NK-92 (cell line): ENCODE data around the gene COX4I2.

ENCODE experiments used
- DNase-seq: peaks from one replicate; lab custom pipeline; 2025; ENCODE audit not compliant: unreplicated experiment; lab: John Stamatoyannopoulos, UW

COX4I2 gene

GRCh38 chr20:31675828-31676608 is 38.3 kb downstream of the COX4I2 start:
- DNase-seq: no peak

DNA sequence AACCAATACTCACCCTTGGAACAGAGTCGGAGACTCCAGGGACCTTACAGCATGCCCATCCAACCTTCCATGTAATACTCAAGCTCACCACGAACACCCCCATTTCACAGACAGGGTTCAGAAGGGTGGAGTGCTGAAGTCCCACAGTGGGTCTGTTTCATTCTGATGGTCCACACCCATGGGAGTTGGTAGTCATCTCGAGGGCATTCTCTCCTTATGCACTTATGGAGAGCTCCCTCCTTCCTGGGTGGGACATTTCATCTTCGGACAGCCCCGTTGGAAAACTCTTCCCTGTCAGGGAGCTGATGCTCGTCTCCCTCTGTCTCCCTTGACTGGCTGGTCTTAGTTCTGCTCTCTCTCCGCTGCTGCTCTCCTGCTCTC is 38.9 kb downstream of the COX4I2 start:
- no peak for DNase-seq

DNA sequence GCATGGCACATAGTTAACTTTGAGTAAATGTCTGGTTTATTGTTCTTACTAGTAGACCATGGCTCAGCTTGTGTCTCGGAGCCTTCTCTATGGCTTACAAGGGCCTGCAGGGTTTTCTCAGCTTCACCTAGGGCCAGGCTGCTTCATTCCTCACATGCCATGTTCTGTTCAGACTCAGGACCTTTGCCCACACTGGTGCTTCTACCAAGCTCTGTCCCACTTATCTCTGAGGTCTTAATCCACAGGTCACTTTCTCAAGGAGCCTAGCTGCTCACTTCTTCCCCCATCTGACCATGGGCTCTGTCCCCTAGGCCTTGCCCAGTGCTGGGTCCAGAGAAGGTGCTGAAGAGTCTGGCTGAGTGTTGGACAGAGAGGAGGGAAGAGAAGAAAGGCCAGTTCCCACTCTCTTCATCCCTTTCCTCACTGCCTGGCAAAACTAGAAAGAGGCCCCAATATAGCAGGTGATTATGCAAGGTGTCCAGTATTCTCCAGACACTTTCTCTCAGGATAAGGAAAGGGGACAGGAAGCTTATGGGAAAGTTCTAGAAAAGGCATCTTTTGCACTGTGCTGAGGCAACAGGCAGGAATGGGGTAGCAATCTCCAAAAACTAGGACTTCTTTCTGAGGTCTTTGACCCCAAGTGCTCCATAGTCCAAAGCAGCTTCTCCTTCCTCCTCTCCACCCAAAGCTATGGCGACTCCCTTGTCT is 40.0 kb downstream of the COX4I2 start:
- DNase-seq: no peak

GRCh38 chr20:31678389-31679356 is 41.0 kb downstream of the COX4I2 start:
- no peak for DNase-seq

GRCh38 chr20:31679357-31680285 is 41.9 kb downstream of the COX4I2 start:
- DNase-seq: no peak

GRCh38 chr20:31680286-31681127 is 42.8 kb downstream of the COX4I2 start:
- no peak for DNase-seq

DNA sequence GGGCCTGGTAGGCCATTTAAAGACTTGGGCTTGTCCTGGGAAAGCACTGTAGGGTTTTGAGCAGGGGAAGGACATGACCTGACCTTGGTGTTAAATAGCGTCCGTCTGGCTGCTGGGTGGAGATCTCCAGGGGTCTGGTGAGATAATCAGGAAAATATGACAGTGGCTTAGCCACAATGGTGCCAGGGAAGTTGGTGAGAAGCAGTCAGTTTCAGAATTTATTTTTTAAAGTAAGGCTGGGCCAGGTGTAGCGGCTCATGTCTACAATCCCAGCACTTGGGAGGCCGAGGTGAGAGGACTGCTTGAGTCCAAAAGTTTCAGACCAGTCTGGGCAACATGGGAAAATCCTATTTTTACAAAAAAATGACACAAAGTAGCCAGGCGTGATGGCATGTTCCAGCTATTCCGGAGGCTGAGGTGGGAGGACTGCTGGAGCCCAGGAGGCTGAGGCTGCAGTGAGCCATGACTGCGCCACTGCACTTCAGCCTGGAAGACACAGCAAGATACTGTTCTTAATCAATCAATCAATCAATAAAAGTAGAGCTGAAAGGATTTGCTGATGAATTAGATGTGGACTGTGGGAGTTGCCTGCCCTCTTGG is 43.5 kb downstream of the COX4I2 start:
- no peak for DNase-seq

- no peak for DNase-seq
Measured at GRCh38 chr20:31681769-31682168, 44.1 kb downstream of the COX4I2 start.

DNA sequence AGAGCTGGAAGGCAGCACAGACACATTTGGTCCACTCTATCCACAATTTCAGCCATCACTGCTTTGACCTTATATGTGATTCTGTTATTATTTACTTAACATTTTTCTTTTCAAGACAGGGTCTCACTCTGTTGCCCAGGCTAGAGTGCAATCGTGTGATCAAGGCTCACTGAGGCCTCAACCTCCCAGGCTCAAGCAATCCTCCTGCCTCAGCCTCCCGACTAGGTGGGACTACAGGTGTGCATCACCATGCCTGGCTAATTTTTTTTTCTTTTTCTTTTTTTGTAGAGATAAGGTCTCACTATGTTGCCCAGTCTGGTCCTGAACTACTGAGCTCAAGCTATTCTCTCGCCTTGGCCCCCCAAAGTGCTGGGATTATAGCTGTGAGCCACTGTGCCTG is 44.6 kb downstream of the COX4I2 start:
- no peak for DNase-seq

DNA sequence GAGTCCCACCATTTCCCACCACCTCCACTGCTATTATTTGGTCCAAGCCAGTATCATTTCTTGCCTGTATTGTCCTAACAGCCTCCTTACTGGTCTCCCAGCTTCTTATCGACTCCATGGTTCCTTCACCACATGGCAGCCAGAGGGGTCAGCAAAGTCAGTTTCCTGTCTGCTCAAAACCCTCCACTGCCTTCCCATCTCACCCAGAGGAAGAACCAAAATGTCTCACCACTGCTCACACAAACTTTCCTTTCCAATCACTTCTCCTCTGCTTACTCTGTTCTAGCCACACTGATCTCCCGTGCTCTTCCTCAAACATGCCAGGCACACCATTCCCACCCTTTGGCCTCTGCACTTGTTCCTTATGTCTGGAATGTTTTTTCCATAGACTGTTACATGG is 45.2 kb downstream of the COX4I2 start:
- no peak for DNase-seq

- no peak for DNase-seq
Measured at GRCh38 chr20:31684153-31685015, 46.7 kb downstream of the COX4I2 start.

GRCh38 chr20:31685853-31686643 is 48.3 kb downstream of the COX4I2 start:
- no peak for DNase-seq

DNA sequence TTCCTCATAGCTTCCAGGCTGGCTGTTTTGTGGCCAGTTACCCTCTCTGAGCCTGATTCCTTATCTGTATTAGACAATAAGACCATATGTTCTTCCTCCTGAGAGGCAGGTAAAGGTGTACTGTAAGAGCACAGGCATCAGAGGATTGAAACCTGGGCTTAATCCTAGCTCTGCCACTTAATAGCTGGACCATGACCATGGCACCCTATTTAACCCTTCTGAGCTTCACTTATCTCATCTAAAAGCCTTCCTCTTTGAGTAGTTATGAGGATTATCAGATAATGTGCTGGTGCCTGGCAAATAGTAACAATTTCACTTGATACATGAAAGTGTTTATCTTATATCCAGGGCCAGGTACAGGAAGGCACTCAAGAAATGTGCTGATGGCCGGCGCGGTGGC is 50.1 kb downstream of the COX4I2 start:
- DNase-seq: no peak

- DNase-seq: no peak
Measured at GRCh38 chr20:31689141-31689540, 51.4 kb downstream of the COX4I2 start.

- no peak for DNase-seq
Measured at GRCh38 chr20:31690124-31690666, 52.5 kb downstream of the COX4I2 start.

- no peak for DNase-seq
Measured at GRCh38 chr20:31691646-31692275, 54.0 kb downstream of the COX4I2 start.

DNA sequence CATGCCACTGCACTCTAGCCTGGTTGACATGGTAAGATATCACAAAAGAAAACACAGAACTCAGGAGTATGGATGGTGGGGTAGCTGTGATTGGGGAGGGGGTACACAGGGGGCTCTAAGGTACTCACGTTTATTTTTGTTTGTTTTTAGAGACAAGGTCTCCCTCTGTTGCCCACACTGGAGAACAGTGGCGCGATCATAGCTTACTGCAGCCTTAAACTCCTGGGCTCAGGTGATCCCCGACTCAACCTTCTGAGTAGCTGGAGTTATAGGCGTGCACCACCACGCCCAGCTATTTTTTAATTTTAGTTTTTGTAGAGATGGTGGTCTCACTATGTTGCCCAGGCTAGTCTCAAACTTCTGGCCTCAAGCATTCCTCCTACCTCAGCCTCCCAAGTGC is 55.7 kb downstream of the COX4I2 start:
- no peak for DNase-seq
